ENCODE results near the gene BCL3.
"Not testable (repeated sequence)": the region's sequence is repeated elsewhere in the genome, so short reads cannot be mapped to it uniquely, and the experiment has no call there.

The BCL3 gene

GRCh38 chr19:44721369-44721768 lies 27.1 kb upstream of the BCL3 start:
- DNase-seq: not testable (repeated sequence)

GRCh38 chr19:44722131-44723121 lies 26.1 kb upstream of the BCL3 start:
- DNase-seq: no peak

- DNase-seq: no peak
Measured at GRCh38 chr19:44723299-44723951, 25.1 kb upstream of the BCL3 start.

GRCh38 chr19:44723952-44724319 lies 24.6 kb upstream of the BCL3 start:
- DNase-seq: no peak

DNA sequence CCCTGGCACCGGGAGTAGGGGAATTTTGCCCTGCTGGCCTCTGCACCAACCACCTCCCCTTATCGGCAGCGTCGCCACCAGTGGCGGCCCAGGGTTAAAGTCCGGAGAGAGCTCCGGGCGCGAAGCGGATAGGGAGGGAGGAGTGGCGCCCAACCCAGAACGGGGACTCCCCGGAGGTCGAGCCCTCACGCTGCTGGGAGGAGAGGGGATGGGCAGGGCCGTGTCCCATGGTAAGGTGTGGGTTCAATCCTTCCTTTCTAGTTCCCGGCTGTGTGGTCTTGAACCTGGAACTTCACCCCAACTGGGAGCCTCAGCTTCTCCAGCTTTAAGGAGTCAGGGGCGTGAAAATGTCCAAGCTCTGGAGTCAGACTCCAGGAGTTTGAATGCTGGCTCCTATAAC lies 23.3 kb upstream of the BCL3 start:
- no peak for DNase-seq

DNA sequence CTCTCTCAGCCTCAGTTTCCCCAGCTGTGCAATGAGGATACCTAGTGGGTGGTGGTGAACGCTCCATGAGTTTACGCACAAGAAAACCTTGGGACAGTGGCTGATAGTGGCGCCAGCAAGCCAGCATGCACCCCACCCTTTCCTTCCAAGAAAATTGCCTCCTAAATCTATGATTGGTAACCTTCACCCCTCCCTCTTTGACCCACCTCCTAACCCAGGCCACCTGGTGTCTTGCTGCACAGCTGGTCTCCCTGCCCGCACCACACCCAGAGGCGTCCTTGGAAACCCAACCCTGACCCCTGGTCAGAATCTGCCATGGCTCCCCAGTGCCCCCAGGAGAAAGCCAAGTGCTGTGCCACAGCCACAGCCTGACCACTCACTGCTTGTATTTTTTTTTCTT lies 22.8 kb upstream of the BCL3 start:
- no peak for DNase-seq

- no peak for DNase-seq
Measured at GRCh38 chr19:44726465-44726864, 22.0 kb upstream of the BCL3 start.

DNA sequence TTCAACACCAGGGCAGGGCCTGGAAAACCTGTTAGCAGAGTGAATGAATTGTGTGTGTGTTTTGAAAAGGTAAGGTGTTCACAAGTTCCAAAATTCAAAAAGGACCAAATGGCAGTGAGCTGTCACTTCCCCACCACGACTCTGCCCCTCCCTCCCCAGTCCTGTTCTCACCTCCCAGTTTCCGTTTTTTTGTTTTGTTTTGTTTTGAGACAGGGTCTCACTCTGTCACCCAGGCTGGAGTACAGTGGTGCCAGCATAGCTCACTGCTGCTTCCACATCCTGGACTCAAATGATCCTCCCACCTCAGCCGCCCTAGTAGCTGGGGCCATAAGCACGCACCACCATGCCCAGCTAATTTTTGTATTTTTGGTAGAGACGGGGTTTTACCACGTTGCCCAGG lies 20.3 kb upstream of the BCL3 start:
- DNase-seq: no peak

GRCh38 chr19:44729516-44730033 lies 18.9 kb upstream of the BCL3 start:
- DNase-seq: no peak

DNA sequence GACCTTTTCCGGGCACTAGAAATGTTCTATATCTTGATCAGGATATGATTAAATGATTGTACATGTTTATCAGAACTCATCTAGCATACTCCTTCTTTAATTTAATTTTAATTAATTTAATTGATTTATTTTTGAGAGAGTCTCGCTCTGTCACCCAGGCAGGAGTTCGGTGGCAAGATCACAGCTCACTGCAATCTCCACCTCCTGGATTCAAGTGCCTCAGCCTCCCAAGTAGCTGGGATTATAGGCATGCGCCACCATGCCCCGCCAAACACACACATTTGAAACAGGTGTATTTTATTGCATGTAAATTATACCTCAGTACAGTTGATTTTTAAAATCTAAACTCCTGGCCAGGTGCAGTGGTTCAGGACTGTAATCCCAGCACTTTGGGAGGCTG lies 17.4 kb upstream of the BCL3 start:
- no peak for DNase-seq

GRCh38 chr19:44731622-44732021 lies 16.9 kb upstream of the BCL3 start:
- DNase-seq: no peak

- no peak for DNase-seq
Measured at GRCh38 chr19:44732235-44733014, 16.1 kb upstream of the BCL3 start.

GRCh38 chr19:44734357-44734756 lies 14.2 kb upstream of the BCL3 start:
- no peak for DNase-seq

GRCh38 chr19:44735011-44735410 lies 13.5 kb upstream of the BCL3 start:
- no peak for DNase-seq

GRCh38 chr19:44737238-44738071 lies 11.1 kb upstream of the BCL3 start:
- no peak for DNase-seq

GRCh38 chr19:44738136-44738535 lies 10.4 kb upstream of the BCL3 start:
- no peak for DNase-seq

GRCh38 chr19:44738603-44739558 lies 9.6 kb upstream of the BCL3 start:
- no peak for DNase-seq

- DNase-seq: no peak
Measured at GRCh38 chr19:44740351-44740824, 8.1 kb upstream of the BCL3 start.

DNA sequence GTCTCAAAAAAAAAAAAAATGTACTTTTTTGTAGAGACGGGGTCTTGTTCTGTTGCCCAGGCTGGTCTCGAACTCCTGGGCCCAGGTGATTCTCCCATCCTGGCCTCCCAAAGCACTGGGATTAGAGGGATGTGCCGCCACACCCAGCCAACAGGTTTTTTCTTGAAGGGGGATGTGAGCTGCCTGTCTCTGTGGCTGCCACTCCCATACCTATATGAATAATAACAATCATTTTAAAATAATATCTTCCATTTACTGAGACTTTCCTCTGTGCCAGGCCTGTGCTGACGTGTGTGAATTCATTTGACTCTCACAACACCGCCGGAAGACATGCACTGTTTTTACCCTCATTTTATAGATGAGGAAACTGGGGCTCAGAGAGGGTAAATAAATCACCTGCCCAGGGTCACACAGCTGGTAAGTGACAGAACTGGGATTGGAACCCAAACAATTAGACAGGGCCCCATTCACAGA lies 7.2 kb upstream of the BCL3 start:
- DNase-seq: no peak

DNA sequence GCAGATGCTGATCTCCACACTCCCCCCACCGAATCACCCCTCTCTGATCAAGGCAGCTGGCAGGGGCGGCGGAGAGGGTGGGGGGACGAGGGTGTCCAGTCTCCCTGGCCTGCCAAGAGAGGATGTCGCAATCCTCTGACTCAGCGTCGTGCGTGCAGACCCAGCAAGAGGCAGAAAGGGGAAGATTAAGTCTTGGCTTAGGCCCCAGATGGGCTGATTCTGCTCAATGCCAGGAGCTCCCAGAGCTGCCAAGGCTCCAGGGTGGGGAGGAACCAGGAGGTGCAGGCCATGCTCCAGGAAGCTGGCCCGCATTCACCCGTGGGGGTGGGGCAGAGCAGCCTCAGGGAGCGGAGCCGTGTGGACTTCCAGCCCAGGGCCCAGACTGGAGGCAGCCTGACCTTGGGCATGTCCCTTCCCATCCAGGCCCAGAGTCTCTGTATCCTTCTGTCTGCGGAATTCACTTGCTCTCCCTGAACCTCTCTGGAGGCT lies 6.6 kb upstream of the BCL3 start:
- no peak for DNase-seq
